Smooth muscle cell (in vitro differentiated cells): ENCODE results near the gene B4GAT1. TPM values are rescaled to one million over a fixed set of nuclear protein-coding genes. Genes with fewer than 3 reads are reported as not detected.

Experiments
- DNase-seq: peaks from one replicate; lab custom pipeline; 2025; ENCODE audit not compliant: unreplicated experiment; lab: John Stamatoyannopoulos, UW
- H2AFZ ChIP-seq: fragments of 200-600 bp; sonication (generic); 2 replicates; pipeline ENCODE4 v1.6.0; 2016; ENCODE audit warnings: antibody characterized with exemption, low read depth, mild to moderate bottlenecking
- H3F3A ChIP-seq: fragments of 200-600 bp; sonication (generic); 2 replicates; pipeline ENCODE4 v1.6.0; 2017; ENCODE audit warnings: antibody characterized with exemption, low read depth
- H3K27ac ChIP-seq: fragments of 200-600 bp; sonication (generic); 2 replicates; pipeline ENCODE4 v1.5.1; 2016; ENCODE audit warnings: low read depth, mild to moderate bottlenecking
- H3K27me3 ChIP-seq: fragments of 200-600 bp; sonication (generic); 2 replicates; pipeline ENCODE4 v1.6.1; 2016; ENCODE audit warnings: low read depth, mild to moderate bottlenecking
- H3K36me3 ChIP-seq: fragments of 200-600 bp; sonication (generic); 2 replicates; pipeline ENCODE4 v1.5.1; 2016; ENCODE audit warnings: low read depth
- H3K4me1 ChIP-seq: fragments of 200-600 bp; sonication (generic); 2 replicates; pipeline ENCODE4 v1.5.1; 2016; ENCODE audit warnings: low read depth
- H3K4me2 ChIP-seq: fragments of 200-600 bp; sonication (generic); 2 replicates; pipeline ENCODE4 v1.6.0; 2016; ENCODE audit warnings: mild to moderate bottlenecking
- H3K4me3 ChIP-seq: fragments of 200-600 bp; sonication (generic); 2 replicates; pipeline ENCODE4 v1.5.1; 2016; ENCODE audit warnings: mild to moderate bottlenecking
- H3K79me2 ChIP-seq: fragments of 200-600 bp; sonication (generic); 2 replicates; pipeline ENCODE4 v1.6.0; 2016; ENCODE audit warnings: low read depth, mild to moderate bottlenecking
- H3K9ac ChIP-seq: fragments of 200-600 bp; sonication (generic); 2 replicates; pipeline ENCODE4 v1.6.0; 2016; ENCODE audit warnings: low read depth
- H3K9me3 ChIP-seq: fragments of 200-600 bp; sonication (generic); replicated peaks from 2 replicates; pipeline ENCODE4 v1.5.1; 2016; ENCODE audit warnings: low read depth
- H4K20me1 ChIP-seq: fragments of 200-600 bp; sonication (generic); 2 replicates; pipeline ENCODE4 v1.6.0; 2016; ENCODE audit warnings: low read depth
- WGBS: methylation state at CpG from one replicate; pipeline ENCODE4 v1.1.7; 2016; ENCODE audit warnings: low lambda C conversion rate; 5-methylcytosine and 5-hydroxymethylcytosine counted together
- polyA plus RNA-seq: library from polyadenylated mRNA; unstranded; fragments of >200 nt; fragmentation: Nextera tagmentation; extraction: Ambion mirVana; gene quantifications from 2 replicates; pipeline ENCODE4 v1.2.1, GENCODE V29; 2016
- total RNA-seq: library from RNA; depleted of rRNA; stranded (reverse); fragments of >200 nt; gene quantifications from 2 replicates; pipeline ENCODE4 v1.2.3, GENCODE V29; 2014
- TF ChIP-seq, protein P1 (sequence below): fragments of 200-600 bp; sonication (generic); IDR thresholded peaks from 2 replicates; pipeline ENCODE4 v1.5.1; 2017; ENCODE audit warnings: borderline replicate concordance, mild to moderate bottlenecking, antibody characterized with exemption; ENCODE audit not compliant: insufficient read depth, poor library complexity, severe bottlenecking

Gene B4GAT1
- total and polyA plus RNA-seq, 2 experiments from 2014 or later: 27.1 to 35.1 TPM

DNA sequence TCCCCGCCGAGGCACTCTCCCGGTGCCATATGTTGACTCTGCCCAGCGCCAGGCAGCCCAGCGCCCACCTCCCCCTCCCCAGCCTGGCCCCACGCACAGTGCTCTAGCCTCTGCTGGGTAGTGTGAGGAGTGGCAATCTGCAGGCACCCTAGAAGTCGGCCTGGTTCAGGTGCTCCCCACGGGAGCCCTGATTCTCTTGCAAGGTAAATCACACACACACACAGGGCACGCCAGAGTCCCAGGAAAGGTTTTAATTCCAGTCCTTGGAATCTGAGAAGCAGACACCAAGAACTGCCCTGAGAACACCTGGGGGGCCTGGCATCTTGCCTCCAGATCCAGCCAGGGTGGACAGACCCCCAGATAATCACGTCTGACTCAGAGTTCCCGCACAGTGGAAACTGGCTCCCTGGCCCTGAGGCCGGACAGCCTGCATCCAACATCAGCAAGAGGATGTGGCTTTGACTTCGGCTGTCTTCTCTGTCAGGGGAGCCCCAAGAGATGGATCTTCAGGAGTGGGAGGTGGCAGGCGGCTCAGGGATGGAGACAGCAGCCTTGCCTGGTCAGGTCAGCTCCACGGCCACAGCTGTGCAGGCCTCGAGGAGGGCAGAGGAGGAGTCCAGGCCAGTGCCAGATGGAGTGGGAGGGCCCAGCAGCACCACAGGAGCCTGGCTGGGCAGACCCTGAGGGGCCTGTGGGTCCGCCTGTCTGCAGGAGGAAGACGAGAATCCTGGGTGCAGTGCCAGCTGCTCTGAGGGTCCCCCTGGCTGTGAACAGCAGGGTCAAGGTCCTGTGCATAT lies 10.1 kb downstream of the B4GAT1 start:
- H4K20me1 ChIP-seq: peaks cover 4% of the 10 kb centered on the region
- no peak overlapping the region for H2AFZ ChIP-seq
- H3F3A ChIP-seq: peaks cover 16% of the 10 kb centered on the region
- H3K79me2 ChIP-seq: peaks cover 11% of the 10 kb centered on the region
- H3K36me3 ChIP-seq: no peaks in the 10 kb centered on the region
- no peaks in the 10 kb centered on the region for H3K27me3 ChIP-seq
- peak overlapping the region; percentile 95 for H3K9ac ChIP-seq
- H3K27ac ChIP-seq: peak overlapping the region; percentile 98
- no peak overlapping the region for H3K4me3 ChIP-seq
- H3K9me3 ChIP-seq: no peaks in the 10 kb centered on the region
- 61% methylated on average over 18 of the region's 18 CpGs for WGBS
- peaks cover 16% of the 10 kb centered on the region for H3K4me1 ChIP-seq
- peak overlapping the region; percentile 89 for H3K4me2 ChIP-seq
- no peak for DNase-seq
- TF ChIP-seq, protein P1, sequence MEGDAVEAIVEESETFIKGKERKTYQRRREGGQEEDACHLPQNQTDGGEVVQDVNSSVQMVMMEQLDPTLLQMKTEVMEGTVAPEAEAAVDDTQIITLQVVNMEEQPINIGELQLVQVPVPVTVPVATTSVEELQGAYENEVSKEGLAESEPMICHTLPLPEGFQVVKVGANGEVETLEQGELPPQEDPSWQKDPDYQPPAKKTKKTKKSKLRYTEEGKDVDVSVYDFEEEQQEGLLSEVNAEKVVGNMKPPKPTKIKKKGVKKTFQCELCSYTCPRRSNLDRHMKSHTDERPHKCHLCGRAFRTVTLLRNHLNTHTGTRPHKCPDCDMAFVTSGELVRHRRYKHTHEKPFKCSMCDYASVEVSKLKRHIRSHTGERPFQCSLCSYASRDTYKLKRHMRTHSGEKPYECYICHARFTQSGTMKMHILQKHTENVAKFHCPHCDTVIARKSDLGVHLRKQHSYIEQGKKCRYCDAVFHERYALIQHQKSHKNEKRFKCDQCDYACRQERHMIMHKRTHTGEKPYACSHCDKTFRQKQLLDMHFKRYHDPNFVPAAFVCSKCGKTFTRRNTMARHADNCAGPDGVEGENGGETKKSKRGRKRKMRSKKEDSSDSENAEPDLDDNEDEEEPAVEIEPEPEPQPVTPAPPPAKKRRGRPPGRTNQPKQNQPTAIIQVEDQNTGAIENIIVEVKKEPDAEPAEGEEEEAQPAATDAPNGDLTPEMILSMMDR: no peak

DNA sequence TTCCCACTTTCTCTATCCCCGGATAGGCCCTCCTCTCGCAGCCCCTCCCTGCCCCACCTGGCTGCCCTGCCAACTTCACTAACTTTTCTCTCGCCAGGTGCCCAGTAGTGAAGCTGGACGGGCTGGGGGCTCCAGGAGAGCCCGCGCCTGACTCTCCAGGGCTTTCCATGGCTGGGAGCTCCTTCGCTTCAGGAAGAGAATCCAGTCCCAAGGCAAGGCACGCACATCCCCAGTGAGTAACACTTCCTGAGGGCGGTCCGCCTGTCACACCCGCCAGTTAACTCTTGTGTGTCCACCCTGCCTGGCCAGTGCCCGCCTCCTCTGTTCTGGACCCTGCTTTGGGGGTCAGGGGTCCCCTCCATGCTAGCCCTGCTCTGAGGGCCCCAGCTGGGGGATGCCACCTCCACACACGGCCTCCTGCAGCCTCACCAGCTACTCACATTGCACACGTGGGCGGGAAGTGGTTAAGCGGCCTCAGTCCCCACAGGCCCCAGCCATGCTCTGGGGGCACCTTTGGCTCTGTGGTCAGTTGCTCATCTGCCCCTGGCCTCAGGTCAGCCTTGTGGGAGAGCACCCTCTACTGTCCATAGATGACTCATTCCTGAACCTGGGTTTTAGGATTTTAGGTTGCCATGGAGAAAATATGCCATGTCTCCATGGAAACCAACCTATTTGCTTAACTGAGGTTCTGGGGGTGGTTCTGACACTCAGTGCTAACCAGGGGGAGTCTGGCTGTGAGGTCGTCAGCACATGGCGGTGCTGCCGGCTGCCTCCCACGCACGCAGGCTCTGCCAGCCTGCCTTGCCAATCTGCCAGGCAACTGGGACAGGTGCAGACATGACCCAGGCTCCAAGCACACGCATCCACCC lies 11.0 kb downstream of the B4GAT1 start, which contains the start of gene RIN1:
Gene RIN1 (minus strand): TSS at position 201 of the 869 bp plus-strand sequence. CDS start 32 bp downstream, at position 169.
- WGBS: 7% methylated on average over 22 of the region's 22 CpGs
- no peaks in the 10 kb centered on the region for H3K9me3 ChIP-seq
- H4K20me1 ChIP-seq: peaks cover 4% of the 10 kb centered on the region
- H3K36me3 ChIP-seq: no peaks in the 10 kb centered on the region
- TF ChIP-seq, protein P1: peak; percentile 24
- no peak within 1 kb of the TSS for H2AFZ ChIP-seq
- peaks cover 9% of the 10 kb centered on the region for H3K79me2 ChIP-seq
- H3K4me2 ChIP-seq: peak within 1 kb of the TSS; percentile 89
- no peaks in the 10 kb centered on the region for H3K27me3 ChIP-seq
- H3K4me3 ChIP-seq: peak within 1 kb of the TSS; percentile 64
- H3K9ac ChIP-seq: peak within 1 kb of the TSS; percentile 95
- peaks cover 16% of the 10 kb centered on the region for H3F3A ChIP-seq
- H3K4me1 ChIP-seq: peaks cover 16% of the 10 kb centered on the region
- peak; percentile 71 for DNase-seq
- H3K27ac ChIP-seq: peak within 1 kb of the TSS; percentile 98

DNA sequence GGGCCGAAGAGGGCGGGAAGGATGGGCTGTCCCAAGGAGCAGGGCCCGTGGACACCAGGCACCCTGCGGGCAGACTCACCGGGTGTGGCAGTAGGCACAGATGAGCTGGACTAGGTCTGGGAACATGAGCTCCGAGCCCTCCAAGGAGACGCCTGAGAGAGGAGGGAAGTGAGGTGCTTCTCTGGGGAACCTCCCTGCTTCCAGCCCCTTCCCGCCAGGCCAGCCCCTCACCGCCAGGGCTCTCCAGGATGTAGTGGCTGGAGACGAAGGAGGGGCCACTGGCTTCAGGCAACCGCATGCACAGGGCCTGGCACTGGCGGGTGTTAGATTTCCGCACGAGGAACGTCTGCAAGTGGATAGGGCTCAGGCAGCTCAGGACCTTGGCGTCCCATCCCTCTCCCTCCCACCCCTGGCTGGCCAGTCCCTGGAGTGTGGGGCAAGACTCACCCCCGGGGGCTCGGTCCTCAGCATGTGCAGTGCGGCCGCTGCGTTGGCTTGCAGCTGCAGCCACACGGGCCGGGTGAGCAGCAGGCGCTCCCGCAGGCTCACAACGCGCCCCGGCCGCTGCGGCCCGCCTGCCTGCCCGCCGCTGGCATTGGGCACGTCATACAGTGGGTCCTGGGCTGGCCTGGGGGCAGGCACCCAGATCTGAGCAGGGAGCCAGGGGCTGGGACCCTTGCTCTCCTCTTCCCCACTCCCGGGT lies 11.7 kb downstream of the B4GAT1 start:
- Histone ChIP-seq H3F3A (peaks cover 16% of the 10 kb centered on the region), H3K79me2 (peaks cover 9% of the 10 kb centered on the region), H3K9me3 (no peaks in the 10 kb centered on the region), H3K4me1 (peaks cover 16% of the 10 kb centered on the region), H3K36me3 (no peaks in the 10 kb centered on the region), H4K20me1 (peaks cover 4% of the 10 kb centered on the region), H2AFZ (no peak overlapping the region), H3K27ac (peak overlapping the region; percentile 98), H3K4me3 (peak overlapping the region; percentile 64), H3K4me2 (peak overlapping the region; percentile 89), H3K9ac (peak overlapping the region; percentile 95), H3K27me3 (no peaks in the 10 kb centered on the region)
- no peak for DNase-seq
- WGBS: 18% methylated on average over 35 of the region's 35 CpGs
- TF ChIP-seq, protein P1: no peak
